Mononuclear cell (primary cell): Measurements from ENCODE around the gene S100A8. TPM values are rescaled to one million over a fixed set of nuclear protein-coding genes. Genes with fewer than 3 reads are reported as not detected.

Experiments
- H3K27me3 ChIP-seq: 2 replicates; pipeline ENCODE4 v1.6.0; 2011; ENCODE audit warnings: low read length, control low read depth; ENCODE audit not compliant: insufficient read depth
- H3K4me1 ChIP-seq: 2 replicates; pipeline ENCODE4 v1.5.1; 2011; ENCODE audit warnings: mild to moderate bottlenecking, low read length, control low read depth; ENCODE audit not compliant: insufficient read depth
- H3K4me3 ChIP-seq: 2 replicates; pipeline ENCODE4 v1.5.1; 2011; ENCODE audit warnings: mild to moderate bottlenecking, low read length, moderate library complexity
- H3K9me3 ChIP-seq: 2 replicates; pipeline ENCODE4 v1.5.1; 2011; ENCODE audit warnings: low read depth, mild to moderate bottlenecking, control low read depth, low read length
- total RNA-seq: library from RNA; depleted of rRNA; stranded (reverse); fragments of >200 nt; gene quantifications from one replicate; pipeline ENCODE4 v1.2.3, GENCODE V29; 2012

The S100A8 gene
- total RNA-seq = 801 TPM

DNA sequence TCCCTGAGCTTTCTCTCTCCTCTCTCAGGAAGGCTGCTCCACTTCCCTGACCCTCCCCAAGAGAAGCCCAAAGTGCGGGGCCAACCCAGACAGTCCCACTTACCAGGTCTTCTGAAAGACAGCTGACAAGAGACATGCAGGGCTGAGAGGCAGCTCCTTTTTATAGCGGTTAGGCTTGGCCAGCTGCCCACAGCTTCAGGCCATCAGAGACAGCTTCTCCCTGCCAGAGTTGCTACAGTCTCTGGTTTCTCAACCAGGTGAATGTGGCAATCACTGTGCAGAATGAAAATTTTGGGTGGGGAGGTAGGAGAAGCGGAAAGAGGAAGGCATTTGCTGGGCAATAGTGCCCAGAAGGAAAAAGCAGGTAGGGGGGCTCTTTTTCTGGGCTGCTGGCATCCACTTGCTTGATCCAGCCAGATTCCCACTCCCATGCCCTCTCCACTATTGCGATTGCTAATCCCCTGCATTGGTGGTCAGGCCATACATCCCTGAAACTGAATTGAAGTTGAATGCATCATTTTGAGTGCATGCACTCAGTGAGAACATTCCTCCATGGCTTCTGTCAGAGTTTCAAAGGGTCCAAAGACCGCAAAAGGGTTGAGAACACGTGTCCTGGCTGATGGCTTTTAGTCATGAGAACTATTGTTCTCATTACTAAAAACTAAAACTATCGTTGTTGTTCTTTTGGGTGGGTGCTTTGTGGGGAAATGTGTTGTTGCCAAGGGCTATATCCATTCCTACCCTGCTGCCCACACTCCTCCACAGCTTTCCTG, at the start of gene S100A8:
TSS of gene S100A8 (minus strand) at position 136 of the 773 bp plus-strand sequence. CDS start 538 bp downstream, outside the sequence.
- peak within 1 kb of the TSS; percentile 79 for H3K4me3 ChIP-seq

DNA sequence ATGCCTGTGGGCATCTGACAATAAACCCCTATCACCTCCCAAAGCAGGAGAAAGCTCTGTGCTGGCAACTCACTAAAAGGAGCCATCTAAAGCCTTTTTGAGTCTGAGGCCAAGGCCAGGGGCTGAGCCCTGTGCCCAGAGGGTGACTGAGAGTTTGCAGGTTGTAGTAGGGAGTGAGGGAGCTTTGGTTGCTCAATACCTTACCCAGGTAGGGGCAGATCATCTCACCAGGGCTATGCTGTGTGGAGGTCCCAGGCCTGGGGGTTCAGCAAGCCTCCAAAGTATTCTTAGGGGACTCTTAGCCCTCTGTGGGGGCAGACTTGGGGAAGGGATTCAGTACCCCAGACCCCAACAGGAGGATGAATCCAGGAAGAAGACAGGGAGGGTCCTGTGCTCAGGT, 48.4 kb upstream of the S100A8 start:
- H3K9me3 ChIP-seq = no peaks in the 10 kb centered on the region
- H3K4me3 ChIP-seq = no peak overlapping the region
- no peaks in the 10 kb centered on the region for H3K27me3 ChIP-seq
- H3K4me1 ChIP-seq = no peaks in the 10 kb centered on the region

More for the DNA sequence above, at the start of gene S100A8:
- Histone ChIP-seq H3K27me3 (no peaks in the 10 kb centered on the region), H3K4me1 (peaks cover 79% of the 10 kb centered on the region), H3K9me3 (no peaks in the 10 kb centered on the region)

DNA sequence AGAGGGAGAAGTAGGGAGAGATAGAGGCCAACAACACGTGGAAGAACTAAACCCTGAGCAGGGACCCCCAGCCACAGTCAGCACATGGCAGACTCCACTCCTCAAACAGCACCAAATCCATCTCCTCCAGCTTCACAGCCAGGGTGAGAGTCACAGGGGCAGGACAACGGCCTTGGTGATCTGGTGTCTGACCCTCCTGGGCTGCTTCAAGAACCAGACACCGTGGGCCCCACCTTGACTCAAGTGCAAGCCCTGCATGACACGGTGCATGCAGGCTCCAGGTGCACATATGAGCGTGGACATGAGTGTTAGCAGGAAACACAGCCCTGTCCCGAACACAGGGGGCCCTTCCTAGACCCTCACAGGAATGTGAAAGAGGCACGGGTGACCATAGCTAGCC, 47.7 kb upstream of the S100A8 start:
- Histone ChIP-seq H3K4me1 (no peaks in the 10 kb centered on the region), H3K9me3 (no peaks in the 10 kb centered on the region), H3K4me3 (no peak overlapping the region), H3K27me3 (no peaks in the 10 kb centered on the region)

DNA sequence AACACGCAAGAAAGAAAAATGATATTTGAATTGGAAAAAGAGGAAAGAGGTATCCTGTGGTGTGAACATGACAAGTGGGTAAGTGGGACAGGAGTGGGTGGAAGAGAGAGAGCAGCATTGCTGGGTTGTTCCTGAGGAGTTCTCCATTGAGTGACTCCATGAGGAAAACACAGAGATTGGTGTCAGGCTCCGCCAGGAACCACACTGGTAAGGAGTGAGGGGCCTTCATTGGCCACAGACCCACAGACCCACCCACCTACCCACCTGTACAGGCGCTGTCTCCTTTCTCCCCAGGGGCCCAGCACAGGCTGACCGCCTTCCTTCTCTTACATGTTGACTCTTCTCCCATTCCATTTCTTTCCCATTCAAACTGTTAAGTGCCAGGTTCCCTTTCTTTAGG, 46.4 kb upstream of the S100A8 start:
- H3K4me3 ChIP-seq = no peak overlapping the region
- no peaks in the 10 kb centered on the region for H3K4me1 ChIP-seq
- no peaks in the 10 kb centered on the region for H3K9me3 ChIP-seq
- no peaks in the 10 kb centered on the region for H3K27me3 ChIP-seq

DNA sequence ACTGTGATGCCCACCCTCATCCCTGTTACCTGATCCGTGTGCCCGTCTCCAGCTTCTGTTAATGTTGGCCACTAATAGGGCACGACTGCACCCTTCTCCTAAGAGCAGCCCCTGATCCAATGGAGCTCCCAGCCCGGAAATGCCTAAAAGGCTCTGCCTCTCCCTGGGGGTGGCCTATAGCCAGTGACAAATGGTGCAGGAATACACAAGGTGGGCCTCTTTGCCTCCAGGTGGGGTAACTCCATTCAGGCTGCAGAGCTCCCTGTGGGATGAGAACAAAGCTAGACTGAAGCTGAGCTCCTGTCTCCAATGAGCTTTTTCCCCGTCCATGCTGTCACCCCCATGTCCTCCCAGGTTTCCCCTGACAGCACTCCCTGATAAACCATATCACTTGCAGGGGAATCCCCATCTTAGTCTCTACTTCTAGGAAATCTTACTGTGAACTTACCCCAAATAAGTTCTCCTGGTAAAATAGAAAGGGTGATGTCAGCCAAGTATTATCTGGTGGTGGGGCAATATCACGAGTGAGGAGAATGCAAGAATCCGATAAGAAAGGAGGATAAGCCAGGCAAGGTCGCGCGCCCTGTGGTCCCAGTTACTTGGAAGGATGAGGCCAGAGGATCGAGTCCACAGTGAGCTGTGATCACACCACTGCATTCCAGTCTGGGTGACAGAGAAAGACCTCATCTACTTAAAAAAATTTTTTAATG, 44.0 kb upstream of the S100A8 start:
- Histone ChIP-seq H3K27me3 (no peaks in the 10 kb centered on the region), H3K9me3 (no peaks in the 10 kb centered on the region), H3K4me3 (no peak overlapping the region), H3K4me1 (no peaks in the 10 kb centered on the region)

DNA sequence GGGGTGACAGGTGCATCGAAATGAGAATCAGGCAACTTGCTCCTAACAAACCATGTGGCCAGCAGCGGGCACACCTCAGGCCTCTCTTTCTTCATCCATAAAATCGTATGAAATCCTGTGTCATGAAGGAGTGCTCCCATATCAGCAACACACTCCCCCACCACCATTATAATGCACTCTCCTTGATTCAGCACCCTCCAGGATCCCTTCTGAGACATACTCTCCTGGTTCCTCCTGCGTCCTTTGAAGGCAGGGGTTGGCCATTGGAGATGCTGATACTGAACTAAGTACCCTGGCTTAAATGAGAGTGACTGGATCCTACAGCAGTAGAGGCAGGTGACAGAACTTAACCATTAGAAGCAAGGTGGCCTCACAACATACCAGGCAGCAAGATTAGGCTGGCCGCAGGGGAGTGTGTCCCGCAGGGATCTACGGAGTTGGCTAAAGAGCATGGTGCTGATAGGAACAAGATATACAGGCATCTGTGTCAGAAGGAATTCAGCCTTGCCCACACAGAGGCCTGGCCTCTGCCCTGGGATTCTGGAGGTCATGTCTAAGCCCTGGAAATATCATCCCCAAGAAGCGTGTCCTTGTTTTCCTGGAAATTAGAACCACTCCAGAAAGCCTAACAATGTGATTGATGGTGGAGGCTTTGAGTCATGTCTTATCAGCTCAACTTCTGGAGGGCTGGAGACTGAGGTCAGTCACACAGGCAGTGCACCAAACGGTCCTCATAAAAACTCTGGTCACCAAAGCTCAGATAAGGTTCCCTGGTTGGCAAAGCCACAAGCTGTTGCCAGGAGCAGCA, 42.2 kb upstream of the S100A8 start:
- Histone ChIP-seq H3K9me3 (no peaks in the 10 kb centered on the region), H3K27me3 (no peaks in the 10 kb centered on the region), H3K4me1 (no peaks in the 10 kb centered on the region), H3K4me3 (no peak overlapping the region)

DNA sequence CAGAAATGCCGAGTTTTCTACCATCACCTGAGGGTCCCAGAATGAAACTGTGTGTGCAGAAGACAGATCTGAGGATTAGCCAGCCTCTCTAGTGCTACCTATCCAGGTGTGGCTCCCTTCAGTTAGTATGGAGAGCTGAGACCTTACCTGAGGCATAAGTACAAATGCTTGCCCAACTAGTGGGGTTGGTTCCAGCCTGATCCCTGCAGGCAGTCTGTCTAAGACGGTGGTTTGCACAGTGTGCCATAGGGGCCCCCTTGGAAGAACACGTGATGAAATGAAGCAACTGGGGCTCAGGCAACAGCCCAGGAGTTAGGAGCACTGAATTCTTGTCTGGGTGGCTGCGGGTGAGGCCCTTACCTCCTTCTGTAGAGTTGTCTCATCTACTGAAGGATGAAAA, 41.1 kb upstream of the S100A8 start:
- Histone ChIP-seq H3K9me3 (no peaks in the 10 kb centered on the region), H3K4me1 (no peaks in the 10 kb centered on the region), H3K4me3 (no peak overlapping the region)

DNA sequence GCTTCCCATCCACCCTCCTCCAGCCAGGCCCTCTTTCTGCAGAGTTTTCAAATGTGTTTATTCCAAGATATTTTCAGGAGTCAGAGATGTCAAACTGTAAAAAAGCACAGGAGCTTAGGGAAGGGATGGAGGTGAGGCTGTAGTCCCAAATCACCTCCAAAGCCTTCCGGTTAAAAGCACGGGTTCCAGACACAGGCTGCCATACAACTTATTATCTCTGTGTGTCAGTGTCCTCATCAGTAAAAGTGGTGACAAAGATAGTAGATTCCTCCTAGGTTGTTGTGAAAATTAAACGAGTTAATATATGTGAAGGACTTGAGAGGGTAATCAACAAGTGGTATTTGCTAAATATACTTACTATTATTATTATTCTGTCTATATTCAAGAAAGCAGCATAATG, 40.6 kb upstream of the S100A8 start:
- Histone ChIP-seq H3K27me3 (no peaks in the 10 kb centered on the region), H3K4me1 (no peaks in the 10 kb centered on the region), H3K4me3 (no peak overlapping the region), H3K9me3 (no peaks in the 10 kb centered on the region)

More for the DNA sequence above, 41.1 kb upstream of the S100A8 start:
- no peaks in the 10 kb centered on the region for H3K27me3 ChIP-seq

DNA sequence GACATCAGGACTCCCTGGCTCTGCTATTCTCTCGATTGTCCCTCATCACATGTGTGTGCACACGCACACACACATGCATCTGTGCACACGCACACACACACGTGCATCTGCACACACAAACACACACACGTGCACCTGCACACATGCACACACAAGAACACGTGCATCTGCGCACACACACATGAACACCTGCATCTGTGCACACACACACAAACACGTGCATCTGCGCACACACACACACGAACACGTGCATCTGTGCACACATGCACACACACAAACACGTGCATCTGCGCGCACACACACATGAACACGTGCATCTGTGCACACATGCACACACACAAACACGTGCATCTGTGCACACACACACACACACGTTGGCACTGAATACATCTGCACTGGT, 40.1 kb upstream of the S100A8 start:
- Histone ChIP-seq H3K9me3 (no peaks in the 10 kb centered on the region), H3K27me3 (no peaks in the 10 kb centered on the region), H3K4me1 (no peaks in the 10 kb centered on the region), H3K4me3 (no peak overlapping the region)

DNA sequence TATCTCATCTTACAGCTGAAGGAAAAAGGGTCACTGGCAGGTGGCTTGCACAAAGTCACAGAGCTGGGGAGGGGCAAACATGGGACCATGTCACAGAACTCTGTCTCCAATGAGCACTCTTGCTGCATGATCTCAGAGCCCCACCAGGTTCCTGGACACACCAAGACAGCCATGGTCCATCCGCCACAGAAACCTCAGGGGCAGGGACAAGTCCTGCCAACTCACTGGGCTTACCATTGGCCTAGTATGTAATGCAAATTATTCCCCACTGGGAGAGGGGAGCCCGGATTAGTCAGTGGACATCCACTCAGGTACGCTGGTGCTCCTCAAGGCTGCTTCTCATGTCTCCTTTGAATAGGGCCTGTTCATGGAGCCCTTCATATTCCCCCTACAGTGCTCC, 39.7 kb upstream of the S100A8 start:
- Histone ChIP-seq H3K9me3 (no peaks in the 10 kb centered on the region), H3K4me1 (no peaks in the 10 kb centered on the region), H3K27me3 (no peaks in the 10 kb centered on the region), H3K4me3 (no peak overlapping the region)

DNA sequence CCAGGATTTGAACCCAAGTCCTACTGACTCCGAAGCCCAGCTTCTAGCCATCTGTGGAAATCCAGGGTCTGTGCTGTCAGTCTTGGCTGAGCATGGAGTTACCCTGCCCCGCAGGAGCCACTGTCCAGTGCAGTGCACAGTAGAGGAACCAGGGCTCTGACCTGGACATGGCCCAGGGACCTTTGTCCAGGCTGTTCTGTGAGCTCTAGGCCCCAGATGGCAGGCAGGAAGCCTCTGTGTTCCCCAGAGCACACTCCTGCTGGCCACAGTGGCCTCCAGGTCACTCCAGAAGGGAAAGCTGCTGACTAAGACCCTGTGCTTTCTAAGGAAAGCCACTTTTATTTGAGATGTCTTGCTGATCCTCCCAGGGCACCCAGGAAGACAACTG, 39.3 kb upstream of the S100A8 start:
- no peaks in the 10 kb centered on the region for H3K4me1 ChIP-seq
- no peak overlapping the region for H3K4me3 ChIP-seq
- H3K27me3 ChIP-seq = no peaks in the 10 kb centered on the region
- no peaks in the 10 kb centered on the region for H3K9me3 ChIP-seq

DNA sequence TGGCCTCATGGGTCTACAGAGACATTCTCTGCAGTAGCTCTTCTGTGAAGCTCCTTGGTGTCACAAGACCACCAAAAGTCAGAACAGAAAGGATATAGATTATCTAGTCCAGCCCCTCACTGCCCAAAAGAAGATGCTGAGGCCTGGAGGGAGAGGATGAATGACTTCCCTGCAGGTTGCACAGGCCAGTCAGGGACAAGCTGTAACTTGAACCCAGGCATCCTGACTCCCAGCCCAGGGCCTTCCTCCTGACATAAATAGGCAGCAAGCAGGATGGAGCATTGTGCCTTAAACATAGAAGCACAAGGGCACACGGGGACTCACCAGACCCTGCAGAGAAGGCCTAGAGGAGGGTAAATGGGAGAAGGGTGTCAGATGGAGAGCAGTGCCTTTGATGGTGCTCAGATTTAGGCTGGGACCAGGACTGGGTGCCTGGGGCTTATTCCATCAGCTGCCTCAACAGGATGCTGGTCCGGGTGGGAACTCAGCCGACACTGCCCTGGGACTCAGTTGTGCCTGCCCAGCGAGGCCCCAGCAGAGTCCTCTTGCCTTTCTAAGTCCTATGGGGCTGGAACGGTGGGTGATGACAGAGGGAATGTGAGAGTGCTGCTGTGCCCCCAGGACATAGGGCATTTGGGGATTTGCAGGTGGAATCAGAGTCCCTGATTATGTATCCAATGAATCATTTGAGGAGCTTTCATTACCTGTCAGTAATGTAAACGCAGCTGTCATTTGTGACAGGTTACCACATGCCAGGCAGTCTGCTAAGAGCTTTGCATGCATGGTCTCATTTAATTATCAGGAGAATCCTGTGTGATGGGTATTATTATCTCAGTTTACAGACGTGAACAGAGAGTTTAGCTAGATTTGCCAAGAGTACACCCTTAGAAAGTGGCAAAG, 38.6 kb upstream of the S100A8 start:
- H3K4me1 ChIP-seq = no peaks in the 10 kb centered on the region
- H3K9me3 ChIP-seq = no peaks in the 10 kb centered on the region
- H3K4me3 ChIP-seq = no peak overlapping the region
- peaks cover 2% of the 10 kb centered on the region for H3K27me3 ChIP-seq

DNA sequence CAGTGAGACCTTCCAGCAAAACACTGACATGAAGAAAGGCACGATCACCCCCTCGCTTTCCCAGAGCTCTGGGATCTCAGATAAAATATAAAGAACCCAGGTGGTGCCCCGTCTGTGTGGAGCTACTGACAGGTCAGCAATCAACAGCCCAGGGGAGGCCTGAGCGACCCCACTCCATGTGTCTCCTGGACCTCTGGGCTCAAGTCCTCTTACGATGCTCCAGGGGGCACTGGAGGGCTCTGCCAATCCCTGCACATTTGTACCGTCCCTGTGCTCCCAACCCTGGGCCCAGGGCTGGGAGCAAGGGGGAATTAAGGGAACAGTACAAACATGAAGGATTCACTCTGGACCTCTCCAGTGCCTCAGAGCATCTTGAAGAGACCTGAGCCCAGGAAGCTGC, 37.9 kb upstream of the S100A8 start:
- Histone ChIP-seq H3K4me3 (no peak overlapping the region), H3K27me3 (peaks cover 9% of the 10 kb centered on the region), H3K9me3 (no peaks in the 10 kb centered on the region), H3K4me1 (no peaks in the 10 kb centered on the region)

DNA sequence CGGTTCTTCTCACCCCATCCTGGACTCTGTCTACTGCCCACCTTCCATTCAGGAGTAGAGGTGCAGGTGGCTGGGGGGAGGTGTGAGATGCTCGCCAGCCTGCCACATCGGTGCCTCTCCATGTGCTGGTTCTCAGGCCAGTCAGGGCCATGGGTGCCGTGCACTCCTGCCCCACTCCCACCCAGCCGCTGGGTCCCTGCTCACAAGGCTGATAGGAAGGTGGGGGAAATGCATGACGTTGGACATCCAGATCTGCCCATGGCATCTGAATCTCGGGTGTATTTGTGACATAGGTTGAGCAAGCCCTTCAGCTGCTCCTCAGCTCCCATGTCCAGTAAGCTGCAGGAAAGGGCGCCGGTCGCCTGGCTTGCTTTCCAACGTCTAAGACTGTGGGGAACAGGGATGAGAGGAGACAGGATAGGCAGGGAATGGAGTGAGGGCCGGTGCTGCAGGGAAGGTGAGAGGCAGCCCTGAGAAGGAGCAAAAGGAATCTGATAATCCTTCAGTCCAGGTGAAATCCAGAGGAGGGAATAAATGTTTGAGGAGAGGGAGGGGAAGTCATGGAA, 37.3 kb upstream of the S100A8 start:
- Histone ChIP-seq H3K4me1 (no peaks in the 10 kb centered on the region), H3K4me3 (no peak overlapping the region), H3K9me3 (no peaks in the 10 kb centered on the region), H3K27me3 (peaks cover 14% of the 10 kb centered on the region)
